GM23338 (cell line): ENCODE data around the gene AZIN2. TPM values are rescaled to one million over a fixed set of nuclear protein-coding genes. Genes with fewer than 3 reads are reported as not detected.

ENCODE experiments used
- ATAC-seq: fragments of 200-7000 bp; cut with Tn5 transposase; 3 replicates; pipeline ENCODE4 v1.9.1; 2020
- DNase-seq: peaks from one replicate; pipeline ENCODE4 v3.0.0-alpha.2; 2015; ENCODE audit warnings: low spot score
- H2AFZ ChIP-seq: fragments of 200-600 bp; sonication (generic); 2 replicates; pipeline ENCODE4 v1.8.0; 2016; ENCODE audit warnings: antibody characterized with exemption, mild to moderate bottlenecking, moderate library complexity
- H3F3A ChIP-seq: fragments of 200-600 bp; sonication (generic); replicated peaks from 2 replicates; pipeline ENCODE4 v1.8.0; 2017; ENCODE audit warnings: antibody characterized with exemption, mixed run types, low read depth
- H3K27ac ChIP-seq: fragments of 200-600 bp; sonication (generic); 2 replicates; pipeline ENCODE4 v1.6.1; 2016; ENCODE audit warnings: low read depth
- H3K27me3 ChIP-seq: fragments of 200-600 bp; sonication (generic); 2 replicates; pipeline ENCODE4 v1.8.0; 2016; ENCODE audit warnings: mild to moderate bottlenecking, mixed run types, moderate library complexity; ENCODE audit not compliant: insufficient read depth
- H3K36me3 ChIP-seq: fragments of 200-600 bp; sonication (generic); 2 replicates; pipeline ENCODE4 v1.8.0; 2016; ENCODE audit warnings: mild to moderate bottlenecking; ENCODE audit not compliant: insufficient read depth
- H3K4me1 ChIP-seq: fragments of 200-600 bp; sonication (generic); 2 replicates; pipeline ENCODE4 v1.8.0; 2016; ENCODE audit warnings: mild to moderate bottlenecking, moderate library complexity; ENCODE audit not compliant: insufficient read depth
- H3K4me2 ChIP-seq: fragments of 200-600 bp; sonication (generic); 2 replicates; pipeline ENCODE4 v1.7.1; 2017; ENCODE audit warnings: mixed run types
- H3K4me3 ChIP-seq: fragments of 200-600 bp; sonication (generic); 2 replicates; pipeline ENCODE4 v1.6.1; 2016; ENCODE audit warnings: mixed run types
- H3K79me2 ChIP-seq: fragments of 200-600 bp; sonication (generic); replicated peaks from 2 replicates; pipeline ENCODE4 v1.8.0; 2017; ENCODE audit warnings: mild to moderate bottlenecking; ENCODE audit not compliant: insufficient read depth
- H3K9me2 ChIP-seq: fragments of 200-600 bp; sonication (generic); 2 replicates; pipeline ENCODE4 v1.8.0; 2017; ENCODE audit not compliant: insufficient read depth
- H4K20me1 ChIP-seq: fragments of 200-600 bp; sonication (generic); replicated peaks from 2 replicates; pipeline ENCODE4 v1.8.0; 2017; ENCODE audit warnings: mild to moderate bottlenecking; ENCODE audit not compliant: insufficient read depth
- H3K27ac Mint-ChIP-seq: 2 replicates; pipeline ENCODE4 v1.8.0; 2020; ENCODE audit warnings: inconsistent platforms, mild to moderate bottlenecking, moderate library complexity, mixed read lengths
- H3K27me3 Mint-ChIP-seq: 3 replicates; pipeline ENCODE4 v1.8.0; 2022; ENCODE audit warnings: low read depth, mild to moderate bottlenecking, moderate library complexity, mixed read lengths, inconsistent platforms; ENCODE audit not compliant: insufficient read depth, poor library complexity
- H3K36me3 Mint-ChIP-seq: 3 replicates; pipeline ENCODE4 v1.8.0; 2021; ENCODE audit warnings: low read depth, mild to moderate bottlenecking, inconsistent platforms, moderate library complexity, mixed read lengths
- H3K4me1 Mint-ChIP-seq: 3 replicates; pipeline ENCODE4 v1.8.0; 2020; ENCODE audit warnings: mild to moderate bottlenecking, inconsistent platforms, mixed read lengths
- H3K4me3 Mint-ChIP-seq: 3 replicates; pipeline ENCODE4 v1.8.0; 2021; ENCODE audit warnings: moderate library complexity, mild to moderate bottlenecking, inconsistent platforms, mixed read lengths
- H3K9me3 Mint-ChIP-seq: 3 replicates; pipeline ENCODE4 v1.8.0; 2020; ENCODE audit warnings: moderate library complexity, mild to moderate bottlenecking, inconsistent platforms, mixed read lengths
- CREB1 ChIP-seq: fragments of 250-450 bp; sonication (Bioruptor Pico); IDR thresholded peaks from 2 replicates; pipeline ENCODE4 v1.5.0; 2020; ENCODE audit warnings: low read depth, mild to moderate bottlenecking, moderate library complexity
- EZH2 ChIP-seq: fragments of 200-600 bp; sonication (generic); IDR thresholded peaks from one replicate; pipeline ENCODE4 v1.8.0; 2017; ENCODE audit warnings: antibody characterized with exemption, mild to moderate bottlenecking, low read depth; ENCODE audit not compliant: unreplicated experiment
- EZH2phosphoT487 ChIP-seq: fragments of 200-600 bp; sonication (generic); IDR thresholded peaks from one replicate; pipeline ENCODE4 v1.8.1; 2018; ENCODE audit warnings: antibody characterized with exemption; ENCODE audit not compliant: unreplicated experiment
- JUNB ChIP-seq: IDR thresholded peaks from one replicate; pipeline ENCODE4 v1.6.1; 2016; ENCODE audit warnings: antibody characterized with exemption; ENCODE audit not compliant: unreplicated experiment
- NANOG ChIP-seq: IDR thresholded peaks from 2 replicates; pipeline ENCODE4 v1.6.1; 2016; ENCODE audit warnings: antibody characterized with exemption, borderline replicate concordance
- POLR2AphosphoS5 ChIP-seq: IDR thresholded peaks from 2 replicates; pipeline ENCODE4 v1.6.1; 2016; ENCODE audit warnings: antibody characterized with exemption, low read depth
- STAT1 ChIP-seq: IDR thresholded peaks from one replicate; pipeline ENCODE4 v1.6.1; 2016; ENCODE audit warnings: antibody characterized with exemption; ENCODE audit not compliant: unreplicated experiment
- polyA plus RNA-seq: library from polyadenylated mRNA; unstranded; fragments of >200 nt; fragmentation: Nextera tagmentation; extraction: Ambion mirVana; gene quantifications from 2 replicates; pipeline ENCODE4 v1.2.1, GENCODE V29; 2016
- total RNA-seq: library from RNA; depleted of rRNA; stranded (reverse); fragments of >200 nt; shearing (Covaris generic); gene quantifications from 2 replicates; pipeline ENCODE4 v1.2.3, GENCODE V29; 2014
- TF ChIP-seq, protein P1 (sequence below): fragments of 250-450 bp; sonication (Bioruptor Pico); IDR thresholded peaks from 2 replicates; pipeline ENCODE4 v1.5.0; 2020; ENCODE audit warnings: mild to moderate bottlenecking, moderate library complexity
- TF ChIP-seq, protein P2 (sequence below): IDR thresholded peaks from 2 replicates; pipeline ENCODE4 v1.6.1; 2016; ENCODE audit warnings: antibody characterized with exemption
- TF ChIP-seq, protein P3 (sequence below), 2 experiments: fragments of 200-600 bp in 1 of 2; sonication (generic) in 1 of 2; conservative IDR thresholded peaks; 2 replicates each; pipeline versions ENCODE4 v1.5.1 to v1.6.1; 2016 to 2017; ENCODE audit warnings: antibody characterized with exemption in 2 of 2, low read depth in 2 of 2, mild to moderate bottlenecking in 2 of 2, moderate library complexity in 1 of 2
- TF ChIP-seq, protein P4 (sequence below): IDR thresholded peaks from one replicate; pipeline ENCODE4 v1.6.1; 2018; ENCODE audit warnings: antibody characterized with exemption; ENCODE audit not compliant: unreplicated experiment

The AZIN2 gene
- total and polyA plus RNA-seq, 2 experiments from 2014 or later = 0.37 to 1.2 TPM

DNA sequence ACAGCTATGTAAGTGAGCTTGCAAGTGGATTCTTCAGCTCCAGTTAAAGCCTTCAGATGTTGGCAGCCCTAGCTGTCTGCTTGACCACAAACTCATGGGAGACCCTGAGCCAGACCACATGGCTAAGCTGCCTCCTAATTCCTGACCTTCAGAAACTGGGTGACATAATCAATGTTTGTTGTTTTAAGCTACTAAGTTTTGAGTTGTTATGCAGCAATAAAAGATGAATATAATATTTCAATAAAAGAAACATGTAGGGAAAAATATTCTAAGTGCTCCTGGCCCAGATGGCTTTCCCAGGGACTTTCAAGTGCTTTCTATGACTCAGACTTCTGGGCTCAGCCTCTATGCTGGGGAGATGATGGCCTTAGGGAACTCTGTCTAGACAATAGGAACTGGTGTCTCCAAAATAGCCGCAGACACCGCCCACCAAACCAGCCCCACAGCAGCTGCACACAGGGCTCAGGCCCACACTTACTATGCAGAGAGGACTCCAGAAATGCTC, 20.3 kb upstream of the AZIN2 start:
- no peaks in the 10 kb centered on the region for H3K79me2 ChIP-seq
- H2AFZ ChIP-seq = no peak overlapping the region
- Mint-ChIP-seq H3K27me3 (peaks cover 3% of the 10 kb centered on the region), H3K36me3 (peaks cover 30% of the 10 kb centered on the region), H3K4me3 (no peak overlapping the region), H3K27ac (no peak overlapping the region), H3K9me3 (peaks cover 55% of the 10 kb centered on the region), H3K4me1 (no peaks in the 10 kb centered on the region)
- H3K27ac ChIP-seq = no peak overlapping the region
- no peaks in the 10 kb centered on the region for H3F3A ChIP-seq
- no peaks in the 10 kb centered on the region for H3K27me3 ChIP-seq
- no peak overlapping the region for H3K4me2 ChIP-seq
- no peaks in the 10 kb centered on the region for H3K4me1 ChIP-seq
- no peak for ATAC-seq
- H4K20me1 ChIP-seq = no peaks in the 10 kb centered on the region
- no peak for DNase-seq
- no peak overlapping the region for H3K4me3 ChIP-seq
- no peak for TF ChIP-seq JUNB
- TF ChIP-seq, protein P1, sequence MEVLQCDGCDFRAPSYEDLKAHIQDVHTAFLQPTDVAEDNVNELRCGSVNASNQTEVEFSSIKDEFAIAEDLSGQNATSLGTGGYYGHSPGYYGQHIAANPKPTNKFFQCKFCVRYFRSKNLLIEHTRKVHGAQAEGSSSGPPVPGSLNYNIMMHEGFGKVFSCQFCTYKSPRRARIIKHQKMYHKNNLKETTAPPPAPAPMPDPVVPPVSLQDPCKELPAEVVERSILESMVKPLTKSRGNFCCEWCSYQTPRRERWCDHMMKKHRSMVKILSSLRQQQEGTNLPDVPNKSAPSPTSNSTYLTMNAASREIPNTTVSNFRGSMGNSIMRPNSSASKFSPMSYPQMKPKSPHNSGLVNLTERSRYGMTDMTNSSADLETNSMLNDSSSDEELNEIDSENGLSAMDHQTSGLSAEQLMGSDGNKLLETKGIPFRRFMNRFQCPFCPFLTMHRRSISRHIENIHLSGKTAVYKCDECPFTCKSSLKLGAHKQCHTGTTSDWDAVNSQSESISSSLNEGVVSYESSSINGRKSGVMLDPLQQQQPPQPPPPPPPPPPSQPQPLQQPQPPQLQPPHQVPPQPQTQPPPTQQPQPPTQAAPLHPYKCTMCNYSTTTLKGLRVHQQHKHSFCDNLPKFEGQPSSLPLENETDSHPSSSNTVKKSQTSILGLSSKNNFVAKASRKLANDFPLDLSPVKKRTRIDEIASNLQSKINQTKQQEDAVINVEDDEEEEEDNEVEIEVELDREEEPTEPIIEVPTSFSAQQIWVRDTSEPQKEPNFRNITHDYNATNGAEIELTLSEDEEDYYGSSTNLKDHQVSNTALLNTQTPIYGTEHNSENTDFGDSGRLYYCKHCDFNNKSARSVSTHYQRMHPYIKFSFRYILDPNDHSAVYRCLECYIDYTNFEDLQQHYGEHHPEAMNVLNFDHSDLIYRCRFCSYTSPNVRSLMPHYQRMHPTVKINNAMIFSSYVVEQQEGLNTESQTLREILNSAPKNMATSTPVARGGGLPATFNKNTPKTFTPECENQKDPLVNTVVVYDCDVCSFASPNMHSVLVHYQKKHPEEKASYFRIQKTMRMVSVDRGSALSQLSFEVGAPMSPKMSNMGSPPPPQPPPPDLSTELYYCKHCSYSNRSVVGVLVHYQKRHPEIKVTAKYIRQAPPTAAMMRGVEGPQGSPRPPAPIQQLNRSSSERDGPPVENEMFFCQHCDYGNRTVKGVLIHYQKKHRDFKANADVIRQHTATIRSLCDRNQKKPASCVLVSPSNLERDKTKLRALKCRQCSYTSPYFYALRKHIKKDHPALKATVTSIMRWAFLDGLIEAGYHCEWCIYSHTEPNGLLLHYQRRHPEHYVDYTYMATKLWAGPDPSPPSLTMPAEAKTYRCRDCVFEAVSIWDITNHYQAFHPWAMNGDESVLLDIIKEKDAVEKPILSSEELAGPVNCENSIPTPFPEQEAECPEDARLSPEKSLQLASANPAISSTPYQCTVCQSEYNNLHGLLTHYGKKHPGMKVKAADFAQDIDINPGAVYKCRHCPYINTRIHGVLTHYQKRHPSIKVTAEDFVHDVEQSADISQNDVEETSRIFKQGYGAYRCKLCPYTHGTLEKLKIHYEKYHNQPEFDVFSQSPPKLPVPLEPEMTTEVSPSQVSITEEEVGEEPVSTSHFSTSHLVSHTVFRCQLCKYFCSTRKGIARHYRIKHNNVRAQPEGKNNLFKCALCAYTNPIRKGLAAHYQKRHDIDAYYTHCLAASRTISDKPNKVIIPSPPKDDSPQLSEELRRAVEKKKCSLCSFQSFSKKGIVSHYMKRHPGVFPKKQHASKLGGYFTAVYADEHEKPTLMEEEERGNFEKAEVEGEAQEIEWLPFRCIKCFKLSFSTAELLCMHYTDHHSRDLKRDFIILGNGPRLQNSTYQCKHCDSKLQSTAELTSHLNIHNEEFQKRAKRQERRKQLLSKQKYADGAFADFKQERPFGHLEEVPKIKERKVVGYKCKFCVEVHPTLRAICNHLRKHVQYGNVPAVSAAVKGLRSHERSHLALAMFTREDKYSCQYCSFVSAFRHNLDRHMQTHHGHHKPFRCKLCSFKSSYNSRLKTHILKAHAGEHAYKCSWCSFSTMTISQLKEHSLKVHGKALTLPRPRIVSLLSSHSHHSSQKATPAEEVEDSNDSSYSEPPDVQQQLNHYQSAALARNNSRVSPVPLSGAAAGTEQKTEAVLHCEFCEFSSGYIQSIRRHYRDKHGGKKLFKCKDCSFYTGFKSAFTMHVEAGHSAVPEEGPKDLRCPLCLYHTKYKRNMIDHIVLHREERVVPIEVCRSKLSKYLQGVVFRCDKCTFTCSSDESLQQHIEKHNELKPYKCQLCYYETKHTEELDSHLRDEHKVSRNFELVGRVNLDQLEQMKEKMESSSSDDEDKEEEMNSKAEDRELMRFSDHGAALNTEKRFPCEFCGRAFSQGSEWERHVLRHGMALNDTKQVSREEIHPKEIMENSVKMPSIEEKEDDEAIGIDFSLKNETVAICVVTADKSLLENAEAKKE (CRISPR knock-in tag) = no peak
- no peak for TF ChIP-seq CREB1 (CRISPR knock-in tag)
- TF ChIP-seq STAT1 = no peak
- TF ChIP-seq EZH2 = no peak
- TF ChIP-seq, protein P2, sequence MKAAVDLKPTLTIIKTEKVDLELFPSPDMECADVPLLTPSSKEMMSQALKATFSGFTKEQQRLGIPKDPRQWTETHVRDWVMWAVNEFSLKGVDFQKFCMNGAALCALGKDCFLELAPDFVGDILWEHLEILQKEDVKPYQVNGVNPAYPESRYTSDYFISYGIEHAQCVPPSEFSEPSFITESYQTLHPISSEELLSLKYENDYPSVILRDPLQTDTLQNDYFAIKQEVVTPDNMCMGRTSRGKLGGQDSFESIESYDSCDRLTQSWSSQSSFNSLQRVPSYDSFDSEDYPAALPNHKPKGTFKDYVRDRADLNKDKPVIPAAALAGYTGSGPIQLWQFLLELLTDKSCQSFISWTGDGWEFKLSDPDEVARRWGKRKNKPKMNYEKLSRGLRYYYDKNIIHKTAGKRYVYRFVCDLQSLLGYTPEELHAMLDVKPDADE = no peak
- TF ChIP-seq POLR2AphosphoS5 = no peak
- TF ChIP-seq EZH2phosphoT487 = no peak
- TF ChIP-seq NANOG = no peak
- TF ChIP-seq, protein P3, sequence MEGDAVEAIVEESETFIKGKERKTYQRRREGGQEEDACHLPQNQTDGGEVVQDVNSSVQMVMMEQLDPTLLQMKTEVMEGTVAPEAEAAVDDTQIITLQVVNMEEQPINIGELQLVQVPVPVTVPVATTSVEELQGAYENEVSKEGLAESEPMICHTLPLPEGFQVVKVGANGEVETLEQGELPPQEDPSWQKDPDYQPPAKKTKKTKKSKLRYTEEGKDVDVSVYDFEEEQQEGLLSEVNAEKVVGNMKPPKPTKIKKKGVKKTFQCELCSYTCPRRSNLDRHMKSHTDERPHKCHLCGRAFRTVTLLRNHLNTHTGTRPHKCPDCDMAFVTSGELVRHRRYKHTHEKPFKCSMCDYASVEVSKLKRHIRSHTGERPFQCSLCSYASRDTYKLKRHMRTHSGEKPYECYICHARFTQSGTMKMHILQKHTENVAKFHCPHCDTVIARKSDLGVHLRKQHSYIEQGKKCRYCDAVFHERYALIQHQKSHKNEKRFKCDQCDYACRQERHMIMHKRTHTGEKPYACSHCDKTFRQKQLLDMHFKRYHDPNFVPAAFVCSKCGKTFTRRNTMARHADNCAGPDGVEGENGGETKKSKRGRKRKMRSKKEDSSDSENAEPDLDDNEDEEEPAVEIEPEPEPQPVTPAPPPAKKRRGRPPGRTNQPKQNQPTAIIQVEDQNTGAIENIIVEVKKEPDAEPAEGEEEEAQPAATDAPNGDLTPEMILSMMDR (conservative IDR thresholded peaks at IDR 0.05; ENCODE audit: low read depth in 2 of 2) = no peak
- TF ChIP-seq, protein P4, sequence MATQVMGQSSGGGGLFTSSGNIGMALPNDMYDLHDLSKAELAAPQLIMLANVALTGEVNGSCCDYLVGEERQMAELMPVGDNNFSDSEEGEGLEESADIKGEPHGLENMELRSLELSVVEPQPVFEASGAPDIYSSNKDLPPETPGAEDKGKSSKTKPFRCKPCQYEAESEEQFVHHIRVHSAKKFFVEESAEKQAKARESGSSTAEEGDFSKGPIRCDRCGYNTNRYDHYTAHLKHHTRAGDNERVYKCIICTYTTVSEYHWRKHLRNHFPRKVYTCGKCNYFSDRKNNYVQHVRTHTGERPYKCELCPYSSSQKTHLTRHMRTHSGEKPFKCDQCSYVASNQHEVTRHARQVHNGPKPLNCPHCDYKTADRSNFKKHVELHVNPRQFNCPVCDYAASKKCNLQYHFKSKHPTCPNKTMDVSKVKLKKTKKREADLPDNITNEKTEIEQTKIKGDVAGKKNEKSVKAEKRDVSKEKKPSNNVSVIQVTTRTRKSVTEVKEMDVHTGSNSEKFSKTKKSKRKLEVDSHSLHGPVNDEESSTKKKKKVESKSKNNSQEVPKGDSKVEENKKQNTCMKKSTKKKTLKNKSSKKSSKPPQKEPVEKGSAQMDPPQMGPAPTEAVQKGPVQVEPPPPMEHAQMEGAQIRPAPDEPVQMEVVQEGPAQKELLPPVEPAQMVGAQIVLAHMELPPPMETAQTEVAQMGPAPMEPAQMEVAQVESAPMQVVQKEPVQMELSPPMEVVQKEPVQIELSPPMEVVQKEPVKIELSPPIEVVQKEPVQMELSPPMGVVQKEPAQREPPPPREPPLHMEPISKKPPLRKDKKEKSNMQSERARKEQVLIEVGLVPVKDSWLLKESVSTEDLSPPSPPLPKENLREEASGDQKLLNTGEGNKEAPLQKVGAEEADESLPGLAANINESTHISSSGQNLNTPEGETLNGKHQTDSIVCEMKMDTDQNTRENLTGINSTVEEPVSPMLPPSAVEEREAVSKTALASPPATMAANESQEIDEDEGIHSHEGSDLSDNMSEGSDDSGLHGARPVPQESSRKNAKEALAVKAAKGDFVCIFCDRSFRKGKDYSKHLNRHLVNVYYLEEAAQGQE = no peak
- H3K9me2 ChIP-seq = no peaks in the 10 kb centered on the region
- no peaks in the 10 kb centered on the region; the same call in 1 of the 2 replicates for H3K36me3 ChIP-seq
